PC-9 (cell line): ENCODE results near the gene IRX1.

Experiments
- CTCF ChIP-seq: fragments of 200-600 bp; sonication (generic); conservative IDR thresholded peaks from 2 replicates; pipeline ENCODE4 v1.6.1; 2017; ENCODE audit warnings: mixed run types, antibody characterized with exemption, mild to moderate bottlenecking, moderate library complexity
- EZH2 ChIP-seq: fragments of 200-600 bp; sonication (generic); IDR thresholded peaks from 2 replicates; pipeline ENCODE4 v1.8.0; 2017; ENCODE audit warnings: antibody characterized with exemption, low read depth

- TF ChIP-seq CTCF (no peak), EZH2 (no peak)
Observed at GRCh38 chr5:3600106-3601060, 4.8 kb downstream of the IRX1 start.
